ENCODE data around the gene MAGEA12.
"Not testable (repeated sequence)": the region's sequence is repeated elsewhere in the genome, so short reads cannot be mapped to it uniquely, and the experiment has no call there.

- TF ChIP-seq, protein P1, sequence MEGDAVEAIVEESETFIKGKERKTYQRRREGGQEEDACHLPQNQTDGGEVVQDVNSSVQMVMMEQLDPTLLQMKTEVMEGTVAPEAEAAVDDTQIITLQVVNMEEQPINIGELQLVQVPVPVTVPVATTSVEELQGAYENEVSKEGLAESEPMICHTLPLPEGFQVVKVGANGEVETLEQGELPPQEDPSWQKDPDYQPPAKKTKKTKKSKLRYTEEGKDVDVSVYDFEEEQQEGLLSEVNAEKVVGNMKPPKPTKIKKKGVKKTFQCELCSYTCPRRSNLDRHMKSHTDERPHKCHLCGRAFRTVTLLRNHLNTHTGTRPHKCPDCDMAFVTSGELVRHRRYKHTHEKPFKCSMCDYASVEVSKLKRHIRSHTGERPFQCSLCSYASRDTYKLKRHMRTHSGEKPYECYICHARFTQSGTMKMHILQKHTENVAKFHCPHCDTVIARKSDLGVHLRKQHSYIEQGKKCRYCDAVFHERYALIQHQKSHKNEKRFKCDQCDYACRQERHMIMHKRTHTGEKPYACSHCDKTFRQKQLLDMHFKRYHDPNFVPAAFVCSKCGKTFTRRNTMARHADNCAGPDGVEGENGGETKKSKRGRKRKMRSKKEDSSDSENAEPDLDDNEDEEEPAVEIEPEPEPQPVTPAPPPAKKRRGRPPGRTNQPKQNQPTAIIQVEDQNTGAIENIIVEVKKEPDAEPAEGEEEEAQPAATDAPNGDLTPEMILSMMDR (IDR thresholded peaks at IDR 0.05): not testable (repeated sequence)
- not testable (repeated sequence) for TF ChIP-seq EZH2phosphoT487 (IDR thresholded peaks at IDR 0.05)
These were observed 25.4 kb downstream of the MAGEA12 start, which contains the start of gene CSAG3 for GRCh38 chrX:152758918-152759317.
